ENCODE data around the gene ATG16L2.

ATG16L2 gene

GRCh38 chr11:72814286-72815109 lies at the start of gene ATG16L2:
TSS of gene ATG16L2 (plus strand) at chr11:72814411. CDS start at chr11:72814446, 35 bp downstream.
- DNase-seq (ENCODE audit: low spot score), result no peak

- DNase-seq (ENCODE audit: low spot score), result no peak
Measured at GRCh38 chr11:72764503-72764902, 49.7 kb upstream of the ATG16L2 start.

- no peak for DNase-seq (ENCODE audit: low spot score)
Measured at GRCh38 chr11:72766152-72766902, 47.9 kb upstream of the ATG16L2 start.

- no peak for DNase-seq (ENCODE audit: low spot score)
Measured at GRCh38 chr11:72767203-72768062, 46.8 kb upstream of the ATG16L2 start.

- DNase-seq (ENCODE audit: low spot score), result no peak
Measured at GRCh38 chr11:72768581-72768980, 45.6 kb upstream of the ATG16L2 start.

GRCh38 chr11:72769680-72770079 lies 44.5 kb upstream of the ATG16L2 start:
- no peak for DNase-seq (ENCODE audit: low spot score)

- DNase-seq (ENCODE audit: low spot score), result no peak
Measured at GRCh38 chr11:72770799-72771198, 43.4 kb upstream of the ATG16L2 start.

- DNase-seq (ENCODE audit: low spot score), result no peak
Measured at GRCh38 chr11:72771507-72771906, 42.7 kb upstream of the ATG16L2 start.

- no peak for DNase-seq (ENCODE audit: low spot score)
Measured at GRCh38 chr11:72772059-72772458, 42.2 kb upstream of the ATG16L2 start.

GRCh38 chr11:72773291-72773690 lies 40.9 kb upstream of the ATG16L2 start:
- peak; percentile 83 for DNase-seq (ENCODE audit: low spot score)

- DNase-seq (ENCODE audit: low spot score), result no peak
Measured at GRCh38 chr11:72773696-72774095, 40.5 kb upstream of the ATG16L2 start.

- DNase-seq (ENCODE audit: low spot score), result no peak
Measured at GRCh38 chr11:72774499-72774898, 39.7 kb upstream of the ATG16L2 start.

- DNase-seq (ENCODE audit: low spot score), result no peak
Measured at GRCh38 chr11:72775288-72776110, 38.7 kb upstream of the ATG16L2 start.

GRCh38 chr11:72776117-72776843 lies 37.9 kb upstream of the ATG16L2 start:
- DNase-seq (ENCODE audit: low spot score), result no peak

- no peak for DNase-seq (ENCODE audit: low spot score)
Measured at GRCh38 chr11:72776844-72777754, 37.1 kb upstream of the ATG16L2 start.

GRCh38 chr11:72777755-72778278 lies 36.4 kb upstream of the ATG16L2 start:
- no peak for DNase-seq (ENCODE audit: low spot score)

- DNase-seq (ENCODE audit: low spot score), result no peak
Measured at GRCh38 chr11:72778535-72779494, 35.4 kb upstream of the ATG16L2 start.

GRCh38 chr11:72779495-72780128 lies 34.6 kb upstream of the ATG16L2 start:
- no peak for DNase-seq (ENCODE audit: low spot score)
